HepG2 (cell line): Measurements from ENCODE around the gene VSNL1. TPM values are rescaled to one million over a fixed set of nuclear protein-coding genes. Genes with fewer than 3 reads are reported as not detected.

Experiments
- ATAC-seq: fragments of 200-7000 bp; cut with Tn5 transposase; 3 replicates; pipeline ENCODE4 v1.9.1; 2020; ENCODE audit warnings: mild to moderate bottlenecking, moderate library complexity
- BruUV-seq: library from RNA; stranded (reverse); fragments of 400-500 nt; replicated peaks from 2 replicates; lab custom pipeline; 2021; lab: Mats Ljungman, UMichigan
- CTCF ChIA-PET: fragments of 300-600 bp; formaldehyde crosslinking; extraction: SDS; loops from one replicate; lab custom pipeline; 2021; ENCODE audit warnings: low total read pairs, inconsistent platforms, low intra/inter-chr PET ratio; lab: Yijun Ruan, JAX
- POLR2A ChIA-PET: fragments of 350-600 bp; sonication (Branson Sonifier 250); formaldehyde crosslinking; loops from one replicate; lab custom pipeline; 2020; ENCODE audit warnings: antibody characterized with exemption, inconsistent platforms; lab: Yijun Ruan, JAX
- DNase-seq: peaks from one replicate; pipeline ENCODE4 v3.0.0-alpha.2; 2015; ENCODE audit warnings: low spot score
- FAIRE-seq: peaks from 3 replicates; lab custom pipeline; 2011; peaks lifted over from hg19 to GRCh38; lab: Jason Lieb, UNC
- H2AFZ ChIP-seq: one replicate; pipeline ENCODE4 v1.6.1; 2011; ENCODE audit warnings: low read length, inconsistent platforms
- H3K27ac ChIP-seq: fragments of 300-600 bp; 3 replicates; pipeline ENCODE4 v1.8.0; 2011; ENCODE audit warnings: mixed run types, mild to moderate bottlenecking, mixed read lengths, low read length, inconsistent platforms; ENCODE audit not compliant: insufficient read depth; ENCODE audit errors: extremely low read length
- H3K27me3 ChIP-seq, 2 experiments: fragments of 200-600 bp in 1 of 2; 2 replicates in 1 of 2; 3 replicates in 1 of 2; pipeline versions ENCODE4 v1.6.0 to v1.8.0; 2011; ENCODE audit warnings: low read length in 2 of 2, mild to moderate bottlenecking in 2 of 2, moderate library complexity in 2 of 2, inconsistent platforms in 1 of 2; ENCODE audit not compliant: insufficient read depth in 2 of 2, control insufficient read depth in 1 of 2
- H3K36me3 ChIP-seq, 2 experiments: fragments of 200-600 bp in 1 of 2; replicated peaks in 1 of 2; 2 replicates in 1 of 2; 3 replicates in 1 of 2; pipeline versions ENCODE4 v1.5.1 to v1.8.0; 2011; ENCODE audit warnings: low read length in 2 of 2, inconsistent platforms in 1 of 2; ENCODE audit not compliant: insufficient read depth in 2 of 2, control insufficient read depth in 1 of 2
- H3K4me1 ChIP-seq: 2 replicates; pipeline ENCODE4 v1.5.1; 2012; ENCODE audit warnings: low read length, inconsistent platforms; ENCODE audit not compliant: insufficient read depth
- H3K4me2 ChIP-seq: 2 replicates; pipeline ENCODE4 v1.6.0; 2011; ENCODE audit warnings: low read depth, low read length, inconsistent platforms
- H3K4me3 ChIP-seq, 3 experiments: fragments of 200-600 bp in 1 of 3; sonication (generic), shearing (Covaris generic) in 1 of 3; replicated peaks in 1 of 3; 2 replicates each; pipeline ENCODE4 v1.5.1; 2011 to 2016; ENCODE audit warnings: low read length in 3 of 3, inconsistent platforms in 2 of 3, low read depth in 2 of 3, mild to moderate bottlenecking in 2 of 3, control low read depth in 1 of 3, mixed read lengths in 1 of 3; ENCODE audit not compliant: insufficient read depth in 1 of 3
- H3K79me2 ChIP-seq: one replicate; pipeline ENCODE4 v1.6.1; 2011; ENCODE audit warnings: low read length, inconsistent platforms; ENCODE audit not compliant: insufficient read depth
- H3K9ac ChIP-seq: 2 replicates; pipeline ENCODE4 v1.6.0; 2011; ENCODE audit warnings: mild to moderate bottlenecking, low read depth, low read length, inconsistent platforms; ENCODE audit not compliant: insufficient read depth
- H3K9me3 ChIP-seq: 2 replicates; pipeline ENCODE4 v1.5.1; 2012; ENCODE audit warnings: mild to moderate bottlenecking, low read length
- H4K20me1 ChIP-seq: 2 replicates; pipeline ENCODE4 v1.6.0; 2011; ENCODE audit warnings: inconsistent platforms, mild to moderate bottlenecking, low read length, moderate library complexity; ENCODE audit not compliant: insufficient read depth
- ATF1 ChIP-seq: IDR thresholded peaks from 2 replicates; pipeline ENCODE4 v1.6.1; 2016; ENCODE audit warnings: mild to moderate bottlenecking, control low read depth
- ATF6 ChIP-seq: sonication (generic); formaldehyde crosslinking; conservative IDR thresholded peaks from 2 replicates; pipeline ENCODE4 v1.4.0; 2020; ENCODE audit warnings: missing genetic modification reagents
- DRAP1 ChIP-seq: IDR thresholded peaks from 2 replicates; pipeline ENCODE4 v1.6.1; 2016; ENCODE audit warnings: missing genetic modification reagents, missing compliant biosample characterization
- GRHL1 ChIP-seq: sonication (generic); formaldehyde crosslinking; conservative IDR thresholded peaks from 2 replicates; pipeline ENCODE4 v1.8.0; 2022; ENCODE audit warnings: missing genetic modification reagents
- HES4 ChIP-seq: sonication (generic); formaldehyde crosslinking; IDR thresholded peaks from 2 replicates; pipeline ENCODE4 v1.9.0; 2021; ENCODE audit warnings: mild to moderate bottlenecking, missing genetic modification reagents, borderline replicate concordance
- KLF13 ChIP-seq: sonication (generic); formaldehyde crosslinking; IDR thresholded peaks from 2 replicates; pipeline ENCODE4 v1.4.0; 2020; ENCODE audit warnings: mild to moderate bottlenecking, missing genetic modification reagents
- MBNL3 ChIP-seq: fragments of 250-450 bp; sonication (Bioruptor Pico); conservative IDR thresholded peaks from 2 replicates; pipeline ENCODE4 v1.8.0; 2022; ENCODE audit warnings: mild to moderate bottlenecking, inconsistent platforms
- MTF2 ChIP-seq: sonication (generic); formaldehyde crosslinking; IDR thresholded peaks from 2 replicates; pipeline ENCODE4 v1.5.0; 2020; ENCODE audit warnings: missing genetic modification reagents, borderline replicate concordance
- PHF8 ChIP-seq: sonication (generic); formaldehyde crosslinking; IDR thresholded peaks from 2 replicates; pipeline ENCODE4 v1.5.0; 2020; ENCODE audit warnings: missing genetic modification reagents
- SMARCC2 ChIP-seq: fragments of 450-650 bp; IDR thresholded peaks from 2 replicates; pipeline ENCODE4 v1.6.1; 2017; ENCODE audit warnings: antibody characterized with exemption, mild to moderate bottlenecking
- SOX5 ChIP-seq: IDR thresholded peaks from 2 replicates; pipeline ENCODE4 v1.6.1; 2016; ENCODE audit warnings: borderline replicate concordance
- U2AF2 ChIP-seq: fragments of 200-400 bp; formaldehyde crosslinking; IDR thresholded peaks from 2 replicates; pipeline ENCODE4 v1.6.1; 2017; ENCODE audit warnings: low read depth, mild to moderate bottlenecking, low read length
- ZBTB4 ChIP-seq: sonication (generic); formaldehyde crosslinking; IDR thresholded peaks from 2 replicates; pipeline ENCODE4 v1.4.0; 2020; ENCODE audit warnings: missing genetic modification reagents, mild to moderate bottlenecking, borderline replicate concordance
- ZBTB8A ChIP-seq: sonication (generic); formaldehyde crosslinking; IDR thresholded peaks from 2 replicates; pipeline ENCODE4 v1.4.0; 2020; ENCODE audit warnings: mild to moderate bottlenecking, low read depth, missing genetic modification reagents, borderline replicate concordance
- ZKSCAN5 ChIP-seq: sonication (generic); formaldehyde crosslinking; IDR thresholded peaks from 2 replicates; pipeline ENCODE4 v1.5.1; 2020; ENCODE audit warnings: mild to moderate bottlenecking, missing genetic modification reagents
- ZNF12 ChIP-seq: sonication (generic); formaldehyde crosslinking; IDR thresholded peaks from 2 replicates; pipeline ENCODE4 v1.5.0; 2020; ENCODE audit warnings: missing genetic modification reagents
- WGBS: methylation state at CpG from one replicate; pipeline ENCODE4 v1.1.6; 2017; ENCODE audit warnings: low lambda C conversion rate; 5-methylcytosine and 5-hydroxymethylcytosine counted together
- in situ Hi-C: cut with HindIII; loops from 2 replicates; pipeline ENCODE4 v1.10.0; 2017; ENCODE audit warnings: low pct_unique_long_range_greater_than_20kb; ENCODE audit not compliant: extremely low pct_ligation_motif_present
- intact Hi-C: fragments of 100-400 bp; cut with micrococcal nuclease; formaldehyde crosslinking; loops from one replicate; pipeline ENCODE4 v1.10.0; 2022; ENCODE audit not compliant: unreplicated experiment
- polyA plus RNA-seq, 8 experiments: library from polyadenylated mRNA; depleted of rRNA in 3 of 8; stranded (reverse) in 7 of 8; unstranded in 1 of 8; fragments of >200 nt; fragmentation: Illumina TruSeq in 4 of 8; extraction: Trizol in 4 of 8; gene quantifications; 2 replicates each; pipeline versions ENCODE4 v1.2.1 to v1.2.3, GENCODE V29; 2011 to 2016; ENCODE audit warnings: low read depth in 4 of 8, missing spikeins in 1 of 8, mixed read lengths in 1 of 8; ENCODE audit not compliant: insufficient read depth in 1 of 8
- total RNA-seq, 5 experiments: library from RNA; depleted of rRNA; stranded (reverse); fragments of >200 nt; fragmentation: Illumina TruSeq; extraction: Trizol; gene quantifications; 2 replicates each; pipeline ENCODE4 v1.2.3, GENCODE V29; 2016; ENCODE audit warnings: low read depth in 1 of 5
- TF ChIP-seq, protein P1 (sequence below): sonication (generic); formaldehyde crosslinking; IDR thresholded peaks from 2 replicates; pipeline ENCODE4 v1.4.0; 2020; ENCODE audit warnings: missing genetic modification reagents, mild to moderate bottlenecking, borderline replicate concordance

Gene VSNL1
- total and polyA plus RNA-seq, 2 of the 13 experiments (the other 11 are each of a cell fraction or from before 2014, with no cell fraction given) = 63.2 to 95.9 TPM

GRCh38 chr2:17615728-17616351 is 75.3 kb downstream of the VSNL1 start:
- no TSS peak for BruUV-seq
- ChIA-PET POLR2A (no interaction called here), CTCF (no interaction called here)
- Histone ChIP-seq H4K20me1 (no peaks in the 10 kb centered on the region), H3K4me1 (no peaks in the 10 kb centered on the region), H3K27me3 (no peaks in the 10 kb centered on the region), H3K79me2 (no peaks in the 10 kb centered on the region), H3K36me3 (peaks cover 19 to 36% of the 10 kb centered on the region in 2 experiments; a peak in 4 of 5 replicates), H3K9ac (no peak overlapping the region), H3K4me2 (no peak overlapping the region), H3K9me3 (no peaks in the 10 kb centered on the region), H2AFZ (no peak overlapping the region), H3K4me3 (no peak overlapping the region), H3K27ac (no peak overlapping the region)
- no peak for FAIRE-seq
- intact Hi-C loops = no loop called here
- in situ Hi-C loops = no loop called here
- WGBS = 100% methylated on average over 1 of the region's 1 CpG
- ATAC-seq = no peak
- DNase-seq = peak; percentile 30
- TF ChIP-seq DRAP1 (no peak), PHF8 (CRISPR knock-in tag) (no peak), MBNL3 (CRISPR knock-in tag) (no peak), SOX5 (no peak), ZNF12 (CRISPR knock-in tag) (no peak), KLF13 (CRISPR knock-in tag) (no peak), ATF1 (CRISPR knock-in tag) (no peak), SMARCC2 (no peak), MTF2 (CRISPR knock-in tag) (no peak), ATF6 (CRISPR knock-in tag) (no peak), ZBTB4 (no peak), HES4 (no peak), U2AF2 (no peak), ZBTB8A (CRISPR knock-in tag) (no peak), ZKSCAN5 (no peak), GRHL1 (CRISPR knock-in tag) (no peak)
- TF ChIP-seq, protein P1, sequence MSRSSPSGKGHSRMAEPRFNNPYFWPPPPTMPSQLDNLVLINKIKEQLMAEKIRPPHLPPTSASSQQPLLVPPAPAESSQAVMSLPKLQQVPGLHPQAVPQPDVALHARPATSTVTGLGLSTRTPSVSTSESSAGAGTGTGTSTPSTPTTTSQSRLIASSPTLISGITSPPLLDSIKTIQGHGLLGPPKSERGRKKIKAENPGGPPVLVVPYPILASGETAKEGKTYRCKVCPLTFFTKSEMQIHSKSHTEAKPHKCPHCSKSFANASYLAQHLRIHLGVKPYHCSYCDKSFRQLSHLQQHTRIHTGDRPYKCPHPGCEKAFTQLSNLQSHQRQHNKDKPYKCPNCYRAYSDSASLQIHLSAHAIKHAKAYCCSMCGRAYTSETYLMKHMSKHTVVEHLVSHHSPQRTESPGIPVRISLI (CRISPR knock-in tag) = no peak
